ENCODE measurements around the gene SPC25. TPM values are rescaled to one million over a fixed set of nuclear protein-coding genes. Genes with fewer than 3 reads are reported as not detected.

SPC25 gene
- total RNA-seq, 5 donors from 2014 or later (not counting 1 experiment from before 2014, with no cell fraction given), result 0.32 to 0.83 (median 0.43) TPM; not detected in 2

DNA sequence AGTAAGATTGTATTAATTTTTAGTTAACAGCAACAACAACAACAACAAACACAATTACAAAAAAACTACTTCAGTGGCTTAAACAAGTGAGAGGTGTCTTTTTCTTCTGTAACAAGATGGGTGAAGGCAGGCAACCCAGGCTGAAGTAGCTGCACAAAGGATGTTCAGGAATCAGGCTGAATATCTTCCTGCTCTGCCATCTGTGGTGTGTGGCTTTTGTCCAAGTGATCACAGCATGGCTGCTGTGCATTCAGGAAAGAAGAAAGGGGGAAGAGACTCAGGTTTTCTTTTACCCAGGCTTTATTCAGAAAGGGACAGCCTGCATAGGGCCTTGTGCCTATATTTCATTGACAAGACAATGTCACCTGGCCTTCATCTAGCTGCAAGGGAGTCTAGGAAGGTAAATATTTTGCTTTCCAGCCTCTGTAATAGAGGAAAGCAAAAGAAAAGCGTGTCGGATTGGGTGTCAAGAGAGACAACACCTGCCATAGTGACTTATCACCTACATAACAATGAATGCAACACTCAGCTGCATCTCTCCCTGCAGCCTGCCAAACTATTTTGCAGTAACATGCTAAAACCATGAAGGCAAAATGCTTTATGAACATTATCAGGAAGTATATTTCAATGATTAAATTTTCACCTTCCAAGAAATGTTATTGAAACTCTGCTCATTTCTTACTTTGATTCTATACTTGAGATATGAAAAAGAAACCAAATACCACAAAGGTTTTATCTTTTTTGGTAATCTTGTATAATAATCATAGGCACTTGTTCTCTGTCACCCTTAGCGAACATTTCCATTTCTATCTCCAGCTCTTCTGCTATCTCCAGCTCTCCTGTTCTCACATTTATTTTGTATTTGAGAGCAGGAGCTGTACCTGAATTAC lies 25.5 kb upstream of the SPC25 start:
- H3K4me3 Mint-ChIP-seq, result no peak overlapping the region
- Histone ChIP-seq H3K27me3 (replicated peaks in 1 of 2; ENCODE audit: control insufficient read depth in 2 of 2, extremely low read depth in 1 of 2, insufficient read depth in 2 of 2, low read length in 1 of 2) (peaks cover 0 to 11% of the 10 kb centered on the region in 2 experiments), H3K4me3 (ENCODE audit: control insufficient read depth in 1 of 2, extremely low read depth in 1 of 2, low read length in 1 of 2) (no peak overlapping the region), H3K9me3 (no peaks in the 10 kb centered on the region), H3K36me3 (ENCODE audit: control insufficient read depth in 2 of 2, extremely low read depth in 1 of 2, insufficient read depth in 1 of 2, low read length in 1 of 2) (no peaks in the 10 kb centered on the region), H3K4me1 (ENCODE audit: control insufficient read depth in 1 of 2, extremely low read depth in 1 of 2, insufficient read depth in 2 of 2, low read length in 2 of 2) (peaks cover 0 to 4% of the 10 kb centered on the region in 2 experiments), H3K27ac (ENCODE audit: low read length) (no peak overlapping the region)
- peak in 1 of 4 experiments; percentile 38 for ATAC-seq (replicated peaks in 1 of 4)
- no peak for DNase-seq
- peaks cover 0 to 3% (median 0%) of the 10 kb centered on the region in 3 donors for H3K9me3 Mint-ChIP-seq
- H3K36me3 Mint-ChIP-seq, result no peaks in the 10 kb centered on the region
- ChIA-PET CTCF (interaction anchor here (0.6 to 1.4 kb wide), 3 partner anchors 45 to 569 kb away, joined by 3 to 4 read pairs (median 4); no protein-coding TSS in a partner anchor), POLR2A (no interaction called here)
- WGBS (ENCODE audit: insufficient coverage), result no CpG with 5 or more reads among the region's 3 CpGs
- peaks cover 21 to 24% of the 10 kb centered on the region in 2 donors for H3K27me3 Mint-ChIP-seq
- H3K4me1 Mint-ChIP-seq, result peaks cover 11 to 13% (median 11%) of the 10 kb centered on the region in 3 donors
- H3K27ac Mint-ChIP-seq, result peak overlapping the region; percentile 58 to 67

GRCh38 chr2:168913495-168913894 lies 23.3 kb upstream of the SPC25 start:
- H3K27ac Mint-ChIP-seq, result no peak overlapping the region
- CTCF ChIA-PET, result interaction anchor here in 1 of 2 donors (0.5 to 0.7 kb wide), 3 partner anchors 11 to 536 kb away, joined by 3 to 5 read pairs (median 3); no protein-coding TSS in a partner anchor
- peaks cover 0 to 3% (median 0%) of the 10 kb centered on the region in 3 donors for H3K9me3 Mint-ChIP-seq
- H3K4me1 Mint-ChIP-seq, result peaks cover 11 to 13% (median 11%) of the 10 kb centered on the region in 3 donors
- DNase-seq (no peak), ATAC-seq (replicated peaks in 1 of 4) (no peak)
- no peaks in the 10 kb centered on the region for H3K36me3 Mint-ChIP-seq
- H3K4me1 ChIP-seq (ENCODE audit: control insufficient read depth in 1 of 2, extremely low read depth in 1 of 2, insufficient read depth in 2 of 2, low read length in 2 of 2), result peaks cover 0 to 4% of the 10 kb centered on the region in 2 experiments
- POLR2A ChIA-PET, result interaction anchor here (0.6 kb wide), 3 partner anchors 38 to 325 kb away, joined by 3 to 8 read pairs (median 7); no protein-coding TSS in a partner anchor
- H3K4me3 Mint-ChIP-seq, result no peak overlapping the region
- 100% methylated on average over 1 of the region's 4 CpGs for WGBS (ENCODE audit: insufficient coverage)
- H3K27ac ChIP-seq (ENCODE audit: low read length), result no peak overlapping the region
- no peak overlapping the region for H3K4me3 ChIP-seq (ENCODE audit: control insufficient read depth in 1 of 2, extremely low read depth in 1 of 2, low read length in 1 of 2)
- H3K9me3 ChIP-seq, result no peaks in the 10 kb centered on the region
- peaks cover 0 to 11% of the 10 kb centered on the region in 2 experiments for H3K27me3 ChIP-seq (replicated peaks in 1 of 2; ENCODE audit: control insufficient read depth in 2 of 2, extremely low read depth in 1 of 2, insufficient read depth in 2 of 2, low read length in 1 of 2)
- H3K36me3 ChIP-seq (ENCODE audit: control insufficient read depth in 2 of 2, extremely low read depth in 1 of 2, insufficient read depth in 1 of 2, low read length in 1 of 2), result no peaks in the 10 kb centered on the region
- peaks cover 19 to 28% of the 10 kb centered on the region in 2 donors for H3K27me3 Mint-ChIP-seq

DNA sequence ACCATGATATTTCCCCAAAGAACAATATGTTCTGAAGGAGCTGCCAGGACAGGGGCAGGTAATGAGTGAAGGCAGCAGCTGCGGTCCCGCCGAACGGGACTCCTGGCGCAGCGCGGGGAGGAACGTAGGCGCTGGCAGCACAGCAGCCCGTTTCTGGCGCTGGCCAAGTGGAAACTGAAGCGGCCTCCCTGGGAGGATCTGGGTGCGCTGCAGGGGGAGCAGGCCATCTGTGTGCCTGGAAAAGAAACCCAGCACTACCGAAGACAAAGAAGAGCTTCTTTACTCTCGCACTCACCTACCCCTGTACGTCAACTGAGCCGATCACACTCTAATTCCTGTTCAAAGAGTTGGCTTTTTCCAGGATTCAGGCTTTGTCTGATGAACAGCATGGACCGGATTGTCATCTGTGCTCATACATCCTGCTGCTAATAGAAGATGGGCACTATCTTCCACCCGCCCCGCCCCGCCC lies 22.7 kb upstream of the SPC25 start:
- ChIA-PET CTCF (interaction anchor here in 1 of 2 donors (0.5 to 0.7 kb wide), 2 partner anchors 12 to 536 kb away, joined by 3 to 5 read pairs; no protein-coding TSS in a partner anchor), POLR2A (interaction anchor here (0.6 kb wide), 3 partner anchors 37 to 325 kb away, joined by 3 to 8 read pairs (median 7); no protein-coding TSS in a partner anchor)
- ATAC-seq (replicated peaks in 1 of 4) (peak in 2 of 4 experiments; percentile 27 to 34), DNase-seq (no peak)
- peaks cover 0 to 3% (median 0%) of the 10 kb centered on the region in 3 donors for H3K9me3 Mint-ChIP-seq
- Histone ChIP-seq H3K4me1 (ENCODE audit: control insufficient read depth in 1 of 2, extremely low read depth in 1 of 2, insufficient read depth in 2 of 2, low read length in 2 of 2) (peaks cover 0 to 4% of the 10 kb centered on the region in 2 experiments), H3K27ac (ENCODE audit: low read length) (no peak overlapping the region), H3K9me3 (no peaks in the 10 kb centered on the region), H3K4me3 (ENCODE audit: control insufficient read depth in 1 of 2, extremely low read depth in 1 of 2, low read length in 1 of 2) (peak overlapping the region in 1 of 2 donors; percentile 11), H3K27me3 (replicated peaks in 1 of 2; ENCODE audit: control insufficient read depth in 2 of 2, extremely low read depth in 1 of 2, insufficient read depth in 2 of 2, low read length in 1 of 2) (peaks cover 0 to 11% of the 10 kb centered on the region in 2 experiments), H3K36me3 (ENCODE audit: control insufficient read depth in 2 of 2, extremely low read depth in 1 of 2, insufficient read depth in 1 of 2, low read length in 1 of 2) (no peaks in the 10 kb centered on the region)
- H3K4me1 Mint-ChIP-seq, result peaks cover 11 to 13% (median 11%) of the 10 kb centered on the region in 3 donors
- 22% methylated on average over 13 of the region's 21 CpGs for WGBS (ENCODE audit: insufficient coverage)
- peaks cover 19 to 29% of the 10 kb centered on the region in 2 donors for H3K27me3 Mint-ChIP-seq
- no peak overlapping the region for H3K27ac Mint-ChIP-seq
- H3K4me3 Mint-ChIP-seq, result peak overlapping the region in 2 of 3 donors; percentile 41 to 59
- H3K36me3 Mint-ChIP-seq, result no peaks in the 10 kb centered on the region

- POLR2A ChIA-PET, result no interaction called here
Observed at GRCh38 chr2:168912466-168912865, 22.2 kb upstream of the SPC25 start.

GRCh38 chr2:168910330-168910729 lies 20.1 kb upstream of the SPC25 start:
- H3K4me3 ChIP-seq (ENCODE audit: control insufficient read depth in 1 of 2, extremely low read depth in 1 of 2, low read length in 1 of 2), result no peak overlapping the region
- H3K36me3 ChIP-seq (ENCODE audit: control insufficient read depth in 2 of 2, extremely low read depth in 1 of 2, insufficient read depth in 1 of 2, low read length in 1 of 2), result no peaks in the 10 kb centered on the region
- no peaks in the 10 kb centered on the region for H3K9me3 ChIP-seq
- 96% methylated on average over 3 of the region's 5 CpGs for WGBS (ENCODE audit: insufficient coverage)
- peaks cover 0 to 4% of the 10 kb centered on the region in 2 experiments for H3K4me1 ChIP-seq (ENCODE audit: control insufficient read depth in 1 of 2, extremely low read depth in 1 of 2, insufficient read depth in 2 of 2, low read length in 2 of 2)
- H3K27me3 ChIP-seq (replicated peaks in 1 of 2; ENCODE audit: control insufficient read depth in 2 of 2, extremely low read depth in 1 of 2, insufficient read depth in 2 of 2, low read length in 1 of 2), result peaks cover 0 to 11% of the 10 kb centered on the region in 2 experiments
- POLR2A ChIA-PET, result no interaction called here
- DNase-seq (no peak), ATAC-seq (replicated peaks in 1 of 4) (no peak)
- peaks cover 25 to 40% of the 10 kb centered on the region in 2 donors for H3K27me3 Mint-ChIP-seq
- H3K4me3 Mint-ChIP-seq, result no peak overlapping the region
- no peaks in the 10 kb centered on the region for H3K9me3 Mint-ChIP-seq
- CTCF ChIA-PET, result interaction anchor here in 1 of 2 donors (0.7 kb wide), 1 partner anchor 562 kb away, joined by 4 read pairs; no protein-coding TSS in a partner anchor
- peaks cover 4 to 6% (median 6%) of the 10 kb centered on the region in 3 donors for H3K4me1 Mint-ChIP-seq
- no peaks in the 10 kb centered on the region for H3K36me3 Mint-ChIP-seq
- no peak overlapping the region for H3K27ac Mint-ChIP-seq
- H3K27ac ChIP-seq (ENCODE audit: low read length), result no peak overlapping the region

More at GRCh38 chr2:168912466-168912865, 22.2 kb upstream of the SPC25 start:
- peaks cover 0 to 11% of the 10 kb centered on the region in 2 experiments for H3K27me3 ChIP-seq (replicated peaks in 1 of 2; ENCODE audit: control insufficient read depth in 2 of 2, extremely low read depth in 1 of 2, insufficient read depth in 2 of 2, low read length in 1 of 2)
- H3K27me3 Mint-ChIP-seq, result peaks cover 19 to 33% of the 10 kb centered on the region in 2 donors
- H3K36me3 ChIP-seq (ENCODE audit: control insufficient read depth in 2 of 2, extremely low read depth in 1 of 2, insufficient read depth in 1 of 2, low read length in 1 of 2), result no peaks in the 10 kb centered on the region
- no peaks in the 10 kb centered on the region for H3K9me3 ChIP-seq
- H3K4me1 Mint-ChIP-seq, result peaks cover 11 to 13% (median 11%) of the 10 kb centered on the region in 3 donors
- H3K4me3 Mint-ChIP-seq, result peak overlapping the region in 1 of 3 donors; percentile 59
- H3K36me3 Mint-ChIP-seq, result no peaks in the 10 kb centered on the region
- no peak overlapping the region for H3K27ac Mint-ChIP-seq
- WGBS (ENCODE audit: insufficient coverage), result 45% methylated on average over 2 of the region's 6 CpGs
- CTCF ChIA-PET, result no interaction called here
- DNase-seq, result no peak
- H3K4me3 ChIP-seq (ENCODE audit: control insufficient read depth in 1 of 2, extremely low read depth in 1 of 2, low read length in 1 of 2), result no peak overlapping the region
- no peak overlapping the region for H3K27ac ChIP-seq (ENCODE audit: low read length)
- peaks cover 0 to 3% (median 0%) of the 10 kb centered on the region in 3 donors for H3K9me3 Mint-ChIP-seq
- no peak for ATAC-seq (replicated peaks in 1 of 4)
- H3K4me1 ChIP-seq (ENCODE audit: control insufficient read depth in 1 of 2, extremely low read depth in 1 of 2, insufficient read depth in 2 of 2, low read length in 2 of 2), result peaks cover 0 to 4% of the 10 kb centered on the region in 2 experiments

Measured in T-cell (primary cell).